GM12801 (cell line): ENCODE data around the gene CTTN.

Experiments
- CTCF ChIP-seq: IDR thresholded peaks from one replicate; pipeline ENCODE4 v1.5.1; 2011; ENCODE audit warnings: control low read depth; ENCODE audit not compliant: insufficient read length; ENCODE audit errors: extremely low read depth

The CTTN gene

GRCh38 chr11:70394211-70394950, 3.9 kb upstream of the CTTN start:
- TF ChIP-seq CTCF: no peak

GRCh38 chr11:70397336-70397982, 870 bp upstream of the CTTN start:
- TF ChIP-seq CTCF: no peak

- TF ChIP-seq CTCF: no peak
These were observed 728 bp downstream of the CTTN start for GRCh38 chr11:70398834-70399680.

GRCh38 chr11:70399681-70400112, 1.4 kb downstream of the CTTN start:
- TF ChIP-seq CTCF: no peak

- no peak for TF ChIP-seq CTCF
These were observed 2.3 kb downstream of the CTTN start for GRCh38 chr11:70400643-70401042.

GRCh38 chr11:70402016-70402415, 3.7 kb downstream of the CTTN start:
- no peak for TF ChIP-seq CTCF

GRCh38 chr11:70402685-70403084, 4.4 kb downstream of the CTTN start:
- TF ChIP-seq CTCF: no peak
